Rectal smooth muscle tissue (tissue), 1 donor: Measurements from ENCODE around the gene CACNB2.
"Not testable (repeated sequence)": the region's sequence is repeated elsewhere in the genome, so short reads cannot be mapped to it uniquely, and the experiment has no call there.

Experiments used
- H3K27ac ChIP-seq: one replicate; pipeline ENCODE4 v1.7.0; 2013; ENCODE audit warnings: low read depth, low read length, inconsistent platforms
- H3K27me3 ChIP-seq: one replicate; pipeline ENCODE4 v1.7.0; 2013; ENCODE audit warnings: low read length; ENCODE audit not compliant: control insufficient read depth, insufficient read depth
- H3K36me3 ChIP-seq: one replicate; pipeline ENCODE4 v1.7.0; 2013; ENCODE audit warnings: low read length; ENCODE audit not compliant: control insufficient read depth, insufficient read depth
- H3K4me1 ChIP-seq: one replicate; pipeline ENCODE4 v1.7.0; 2013; ENCODE audit warnings: low read length; ENCODE audit not compliant: control insufficient read depth, insufficient read depth
- H3K4me3 ChIP-seq: one replicate; pipeline ENCODE4 v1.7.0; 2013; ENCODE audit warnings: low read length
- H3K9ac ChIP-seq: one replicate; pipeline ENCODE4 v1.7.0; 2013; ENCODE audit warnings: low read length

Gene CACNB2

DNA sequence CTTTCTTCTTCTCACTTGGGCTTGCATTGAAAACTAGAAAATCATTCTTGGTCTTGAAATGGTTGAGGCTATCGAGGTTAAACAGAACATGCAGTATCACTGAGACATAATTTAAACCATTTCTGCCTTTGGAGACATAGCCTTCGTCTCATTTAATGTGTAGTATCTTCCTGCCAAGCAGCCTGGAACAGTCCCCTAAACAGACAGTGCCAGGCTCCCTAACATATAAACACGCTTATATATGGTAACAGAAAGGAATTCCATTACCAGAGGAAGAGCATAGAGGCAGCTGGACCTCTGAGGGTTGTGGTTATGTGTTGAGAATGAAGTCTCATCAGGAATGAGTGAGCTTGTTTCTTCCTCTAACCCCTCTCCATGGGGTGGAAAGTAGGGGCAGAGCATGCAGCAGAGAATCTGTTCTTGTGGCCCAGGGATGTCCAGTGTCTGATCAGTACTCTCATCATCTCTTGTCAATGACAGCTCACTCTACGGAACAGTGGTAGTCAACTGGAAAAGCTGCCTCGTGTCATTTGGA, 11.2 kb downstream of the CACNB2 start:
- Histone ChIP-seq H3K27ac (peak overlapping the region; percentile 43), H3K4me3 (no peak overlapping the region), H3K4me1 (peaks cover 30% of the 10 kb centered on the region), H3K27me3 (no peaks in the 10 kb centered on the region), H3K36me3 (no peaks in the 10 kb centered on the region), H3K9ac (no peak overlapping the region)

GRCh38 chr10:18153381-18153780, 13.2 kb downstream of the CACNB2 start:
- H3K9ac ChIP-seq, H3K27ac ChIP-seq, H3K4me3 ChIP-seq, H3K27me3 ChIP-seq, H3K36me3 ChIP-seq: not testable (repeated sequence)
- H3K4me1 ChIP-seq: peaks cover 25% of the 10 kb centered on the region

DNA sequence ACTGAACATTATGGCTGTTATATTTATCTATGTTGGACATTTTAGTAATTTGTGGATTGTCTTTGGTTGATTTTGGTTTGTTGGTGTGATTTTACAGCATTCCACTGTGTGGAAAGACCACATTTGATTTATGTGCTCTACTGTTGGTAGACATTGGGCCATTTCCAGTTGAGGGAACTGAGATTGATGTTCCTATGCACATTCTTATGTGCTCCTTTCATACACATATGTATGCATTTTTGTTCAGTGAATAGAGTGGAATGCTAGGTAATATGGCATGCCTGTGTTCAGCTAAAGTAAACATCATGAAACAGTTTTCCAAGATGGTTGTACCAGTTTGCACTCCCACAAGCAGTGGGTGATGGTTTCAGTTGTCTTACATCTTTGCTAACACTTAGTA, 15.1 kb downstream of the CACNB2 start:
- H3K36me3 ChIP-seq: no peaks in the 10 kb centered on the region
- H3K4me3 ChIP-seq: no peak overlapping the region
- H3K27ac ChIP-seq: no peak overlapping the region
- H3K27me3 ChIP-seq: no peaks in the 10 kb centered on the region
- H3K4me1 ChIP-seq: peaks cover 13% of the 10 kb centered on the region
- H3K9ac ChIP-seq: no peak overlapping the region

DNA sequence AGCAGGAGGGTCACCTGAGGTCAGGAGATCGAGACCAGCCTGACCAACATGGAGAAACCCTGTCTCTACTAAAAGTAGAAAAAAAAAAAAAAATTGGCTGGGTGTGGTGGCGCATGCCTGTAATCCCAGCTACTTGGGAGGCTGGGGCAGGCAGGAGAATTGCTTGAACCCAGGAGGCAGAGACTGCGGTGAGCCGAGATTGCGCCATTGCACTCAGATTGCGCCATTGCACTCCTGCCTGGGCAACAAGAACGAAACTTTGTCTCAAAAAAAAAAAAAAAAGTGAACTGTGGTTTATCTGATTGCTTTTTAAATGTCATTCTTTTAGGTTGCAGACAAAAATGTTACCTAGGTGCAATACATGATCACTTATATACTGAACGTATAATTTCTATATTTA, 16.6 kb downstream of the CACNB2 start:
- H3K27me3 ChIP-seq, H3K9ac ChIP-seq, H3K36me3 ChIP-seq, H3K4me3 ChIP-seq, H3K4me1 ChIP-seq: not testable (repeated sequence)
- H3K27ac ChIP-seq: peak overlapping the region; percentile 19

- Histone ChIP-seq H3K36me3 (no peaks in the 10 kb centered on the region), H3K27ac (peak overlapping the region; percentile 62), H3K4me3 (no peak overlapping the region), H3K27me3 (no peaks in the 10 kb centered on the region), H3K9ac (no peak overlapping the region), H3K4me1 (peaks cover 3% of the 10 kb centered on the region)
Observed at GRCh38 chr10:18157881-18158280, 17.7 kb downstream of the CACNB2 start.

DNA sequence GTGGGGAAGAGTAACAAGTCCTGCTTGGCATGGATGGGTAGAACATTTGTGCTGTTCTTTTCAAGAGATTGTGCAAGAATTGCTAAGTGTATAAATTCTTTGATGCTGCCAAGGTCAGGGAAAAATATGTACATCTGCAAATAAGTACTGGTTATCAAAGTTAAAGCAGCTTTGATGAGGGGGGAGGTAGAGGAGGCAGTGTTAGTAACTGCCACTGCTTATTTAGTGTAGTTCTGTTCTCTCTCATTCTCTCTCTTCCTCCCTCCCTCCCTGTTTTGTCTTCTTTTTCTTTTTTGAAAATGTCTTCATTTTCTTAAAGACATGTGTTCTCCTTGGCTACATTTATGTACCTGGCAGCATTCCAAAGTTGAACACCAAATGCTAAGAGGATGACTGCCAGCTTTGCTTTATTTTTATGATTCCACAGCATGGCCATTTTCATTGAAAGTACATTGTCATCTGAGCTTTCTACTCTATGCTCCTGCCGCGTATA, 18.6 kb downstream of the CACNB2 start:
- H3K4me3 ChIP-seq: peak overlapping the region; percentile 29
- H3K9ac ChIP-seq: no peak overlapping the region
- no peaks in the 10 kb centered on the region for H3K36me3 ChIP-seq
- peak overlapping the region; percentile 77 for H3K27ac ChIP-seq
- no peaks in the 10 kb centered on the region for H3K27me3 ChIP-seq
- peaks cover 5% of the 10 kb centered on the region for H3K4me1 ChIP-seq

- Histone ChIP-seq H3K4me1 (peaks cover 11% of the 10 kb centered on the region), H3K4me3 (peak overlapping the region; percentile 29), H3K36me3 (no peaks in the 10 kb centered on the region), H3K9ac (no peak overlapping the region), H3K27me3 (no peaks in the 10 kb centered on the region), H3K27ac (peak overlapping the region; percentile 77)
Observed at GRCh38 chr10:18159557-18159956, 19.3 kb downstream of the CACNB2 start.

DNA sequence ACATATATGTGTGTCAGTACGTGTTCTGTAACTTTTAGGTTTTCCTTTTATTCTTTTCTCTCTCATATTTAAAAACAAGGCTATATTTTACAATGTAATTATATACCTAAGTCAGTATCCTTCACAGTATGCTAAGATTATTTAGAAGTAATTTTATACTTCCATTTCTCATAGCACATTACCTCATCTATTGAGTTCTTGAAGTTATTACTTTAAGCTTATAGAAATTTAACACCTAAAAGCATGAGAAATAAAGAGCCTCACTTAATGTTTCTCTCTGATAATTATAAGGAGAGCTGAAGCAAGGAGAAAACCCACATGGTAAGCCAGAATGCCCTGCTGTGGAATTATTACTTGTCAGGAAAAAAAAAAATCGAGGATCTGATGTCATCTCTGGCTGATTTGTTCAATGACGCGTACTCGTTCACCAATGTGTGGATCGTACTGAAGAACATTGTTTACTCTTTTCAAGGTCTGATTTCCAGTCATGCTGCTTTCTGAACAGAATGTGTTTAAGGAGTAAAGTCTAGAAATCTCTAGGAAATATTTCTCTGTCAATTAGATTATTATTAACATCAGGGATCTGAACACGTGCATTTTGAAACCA, 21.9 kb downstream of the CACNB2 start:
- no peaks in the 10 kb centered on the region for H3K36me3 ChIP-seq
- no peak overlapping the region for H3K9ac ChIP-seq
- H3K4me1 ChIP-seq: peaks cover 21% of the 10 kb centered on the region
- H3K27me3 ChIP-seq: no peaks in the 10 kb centered on the region
- no peak overlapping the region for H3K4me3 ChIP-seq
- no peak overlapping the region for H3K27ac ChIP-seq

DNA sequence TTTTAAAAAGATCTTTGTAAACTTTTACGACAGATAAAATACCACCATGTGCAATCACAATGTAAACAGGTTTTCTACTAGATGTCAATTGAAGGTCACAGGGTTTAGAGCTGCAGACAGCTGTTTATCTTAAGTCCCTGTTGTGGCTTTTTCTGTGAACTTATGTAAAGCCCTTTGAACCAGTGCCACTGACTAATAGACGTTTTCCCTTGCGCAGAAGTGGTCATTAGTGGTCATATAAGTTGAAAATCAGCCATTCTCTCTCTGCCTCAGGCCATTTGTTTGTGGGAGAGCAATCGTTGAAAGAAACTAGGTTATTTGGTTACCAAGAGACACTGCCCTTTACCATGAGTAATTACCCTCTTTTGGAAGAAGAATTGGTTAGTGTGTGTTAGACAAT, 23.9 kb downstream of the CACNB2 start:
- no peaks in the 10 kb centered on the region for H3K27me3 ChIP-seq
- no peak overlapping the region for H3K9ac ChIP-seq
- no peak overlapping the region for H3K4me3 ChIP-seq
- H3K36me3 ChIP-seq: no peaks in the 10 kb centered on the region
- H3K27ac ChIP-seq: peak overlapping the region; percentile 68
- peaks cover 18% of the 10 kb centered on the region for H3K4me1 ChIP-seq

- Histone ChIP-seq H3K27ac (peak overlapping the region; percentile 68), H3K9ac (no peak overlapping the region), H3K4me3 (peak overlapping the region; percentile 2)
Observed at GRCh38 chr10:18164748-18165361, 24.6 kb downstream of the CACNB2 start.

DNA sequence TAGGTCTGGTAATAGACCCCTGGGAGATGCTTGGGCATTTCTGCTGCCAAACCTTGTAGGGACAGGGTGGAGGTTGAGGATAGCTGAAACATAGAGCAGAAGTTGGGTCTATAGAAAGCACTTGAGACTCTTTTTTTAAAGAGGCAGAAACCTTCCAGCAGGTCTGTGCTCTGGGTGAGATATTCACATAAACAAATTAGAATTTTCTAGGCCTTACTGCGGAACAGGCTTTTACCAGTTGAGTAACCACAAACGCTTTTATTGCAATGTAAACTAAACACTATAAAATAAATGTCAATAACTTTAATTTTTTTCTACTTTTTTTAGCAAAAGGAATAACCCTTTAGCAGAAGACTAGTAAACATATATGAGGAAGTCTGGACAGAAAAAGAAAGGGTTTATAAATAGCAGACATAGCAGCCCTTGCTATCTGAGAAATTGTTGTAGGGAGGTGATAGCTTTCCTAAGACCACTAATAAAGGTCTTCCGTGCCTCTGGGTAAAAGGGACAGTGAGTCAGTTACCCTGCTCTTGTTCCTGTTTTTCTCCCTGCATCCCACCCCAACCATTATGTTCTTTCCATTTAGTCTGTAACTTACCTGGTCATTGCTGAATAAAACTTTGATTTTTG, 38.7 kb downstream of the CACNB2 start:
- H3K4me3 ChIP-seq: no peak overlapping the region
- H3K9ac ChIP-seq: no peak overlapping the region
- peaks cover 21% of the 10 kb centered on the region for H3K4me1 ChIP-seq
- peak overlapping the region; percentile 85 for H3K27ac ChIP-seq
- H3K27me3 ChIP-seq: no peaks in the 10 kb centered on the region
- H3K36me3 ChIP-seq: no peaks in the 10 kb centered on the region

More at GRCh38 chr10:18164748-18165361, 24.6 kb downstream of the CACNB2 start:
- peaks cover 18% of the 10 kb centered on the region for H3K4me1 ChIP-seq
- H3K27me3 ChIP-seq: no peaks in the 10 kb centered on the region
- no peaks in the 10 kb centered on the region for H3K36me3 ChIP-seq

- H3K4me3 ChIP-seq: no peak overlapping the region
- H3K9ac ChIP-seq: no peak overlapping the region
- H3K27ac ChIP-seq: peak overlapping the region; percentile 85
Observed at GRCh38 chr10:18179891-18180290, 39.7 kb downstream of the CACNB2 start.

More at GRCh38 chr10:18179891-18180290, 39.7 kb downstream of the CACNB2 start:
- peaks cover 25% of the 10 kb centered on the region for H3K4me1 ChIP-seq
- H3K27me3 ChIP-seq: no peaks in the 10 kb centered on the region
- no peaks in the 10 kb centered on the region for H3K36me3 ChIP-seq
